WTC11 (cell line): Measurements from ENCODE around the gene TMF1.

Source experiments
- ETV6 ChIP-seq: sonication (generic); formaldehyde crosslinking; IDR thresholded peaks from 2 replicates; pipeline ENCODE4 v1.8.1; 2022; ENCODE audit warnings: mild to moderate bottlenecking, missing genetic modification reagents
- SMAD3 ChIP-seq: sonication (generic); formaldehyde crosslinking; IDR thresholded peaks from 2 replicates; pipeline ENCODE4 v1.8.0; 2022; ENCODE audit warnings: missing genetic modification reagents, mild to moderate bottlenecking, borderline replicate concordance
- ZNF121 ChIP-seq: sonication (generic); formaldehyde crosslinking; IDR thresholded peaks from 2 replicates; pipeline ENCODE4 v1.8.0; 2023; ENCODE audit warnings: missing genetic modification reagents
- ZNF263 ChIP-seq: sonication (generic); formaldehyde crosslinking; IDR thresholded peaks from 2 replicates; pipeline ENCODE4 v1.8.1; 2022; ENCODE audit warnings: low read depth, mild to moderate bottlenecking, moderate library complexity, missing genetic modification reagents
- TF ChIP-seq, protein P1 (sequence below): fragments of 200-600 bp; IDR thresholded peaks from 2 replicates; pipeline ENCODE4 v1.8.0; 2022; ENCODE audit warnings: antibody characterized with exemption
- TF ChIP-seq, protein P2 (sequence below): sonication (generic); formaldehyde crosslinking; IDR thresholded peaks from 2 replicates; pipeline ENCODE4 v1.8.0; 2022; ENCODE audit warnings: mild to moderate bottlenecking, missing genetic modification reagents

DNA sequence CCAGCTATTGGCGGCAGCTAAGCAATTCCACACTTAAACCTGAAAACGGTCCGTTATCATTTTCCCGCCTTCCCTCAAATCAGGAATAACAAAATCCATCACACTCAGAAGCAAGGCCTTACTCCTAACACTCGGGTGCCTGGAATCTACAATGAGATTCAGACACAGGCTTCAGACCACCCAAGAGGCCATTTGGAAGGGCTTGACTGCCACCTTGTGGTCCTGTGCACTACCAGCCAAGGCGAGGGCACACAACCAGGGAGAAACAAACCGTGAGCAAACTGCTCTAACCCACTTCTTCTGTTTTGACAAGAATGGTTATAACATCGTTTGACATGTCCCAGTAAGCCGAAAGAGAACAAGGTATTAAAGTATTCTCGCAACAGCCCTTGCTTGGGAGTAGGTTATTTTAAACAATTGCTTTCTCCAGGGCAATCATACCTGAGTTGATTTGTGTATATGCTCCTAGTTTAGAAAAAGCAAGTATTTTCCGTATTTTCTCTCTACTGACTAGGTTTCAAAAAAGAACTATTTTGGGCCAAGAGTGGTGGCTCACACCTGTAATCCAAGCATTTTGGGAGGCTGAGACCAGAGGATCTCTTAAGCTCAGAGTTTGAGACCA lies 79.7 kb downstream of the TMF1 start:
- no peak for TF ChIP-seq ZNF263 (CRISPR knock-in tag)
- TF ChIP-seq, protein P1, sequence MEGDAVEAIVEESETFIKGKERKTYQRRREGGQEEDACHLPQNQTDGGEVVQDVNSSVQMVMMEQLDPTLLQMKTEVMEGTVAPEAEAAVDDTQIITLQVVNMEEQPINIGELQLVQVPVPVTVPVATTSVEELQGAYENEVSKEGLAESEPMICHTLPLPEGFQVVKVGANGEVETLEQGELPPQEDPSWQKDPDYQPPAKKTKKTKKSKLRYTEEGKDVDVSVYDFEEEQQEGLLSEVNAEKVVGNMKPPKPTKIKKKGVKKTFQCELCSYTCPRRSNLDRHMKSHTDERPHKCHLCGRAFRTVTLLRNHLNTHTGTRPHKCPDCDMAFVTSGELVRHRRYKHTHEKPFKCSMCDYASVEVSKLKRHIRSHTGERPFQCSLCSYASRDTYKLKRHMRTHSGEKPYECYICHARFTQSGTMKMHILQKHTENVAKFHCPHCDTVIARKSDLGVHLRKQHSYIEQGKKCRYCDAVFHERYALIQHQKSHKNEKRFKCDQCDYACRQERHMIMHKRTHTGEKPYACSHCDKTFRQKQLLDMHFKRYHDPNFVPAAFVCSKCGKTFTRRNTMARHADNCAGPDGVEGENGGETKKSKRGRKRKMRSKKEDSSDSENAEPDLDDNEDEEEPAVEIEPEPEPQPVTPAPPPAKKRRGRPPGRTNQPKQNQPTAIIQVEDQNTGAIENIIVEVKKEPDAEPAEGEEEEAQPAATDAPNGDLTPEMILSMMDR = peak; percentile 63
- TF ChIP-seq SMAD3 (CRISPR knock-in tag) = no peak
- no peak for TF ChIP-seq ETV6
- no peak for TF ChIP-seq ZNF121 (CRISPR knock-in tag)
- TF ChIP-seq, protein P2, sequence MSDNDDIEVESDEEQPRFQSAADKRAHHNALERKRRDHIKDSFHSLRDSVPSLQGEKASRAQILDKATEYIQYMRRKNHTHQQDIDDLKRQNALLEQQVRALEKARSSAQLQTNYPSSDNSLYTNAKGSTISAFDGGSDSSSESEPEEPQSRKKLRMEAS (CRISPR knock-in tag) = no peak
